Common myeloid progenitor, CD34-positive (primary cell): ENCODE data around the gene SIX1.

Source experiments
- CTCF ChIA-PET: fragments of 350-600 bp; sonication (Branson Sonifier 250); formaldehyde crosslinking; loops from one replicate; lab custom pipeline; 2021; ENCODE audit warnings: antibody characterized with exemption; lab: Charles Lee
- POLR2A ChIA-PET: fragments of 350-600 bp; sonication (Branson Sonifier 250); formaldehyde crosslinking; loops from one replicate; lab custom pipeline; 2021; ENCODE audit warnings: antibody characterized with exemption; lab: Charles Lee
- DNase-seq, 3 donors: peaks; one replicate each; pipeline versions ENCODE4 v3.0.0 to v3.0.0-alpha.2; 2013
- H3K27ac ChIP-seq, 2 experiments: 1 replicate in 1 of 2; 2 replicates in 1 of 2; pipeline ENCODE4 v1.7.0; 2013; ENCODE audit warnings: inconsistent platforms in 2 of 2, low read length in 2 of 2, mild to moderate bottlenecking in 2 of 2, low read depth in 1 of 2, moderate library complexity in 1 of 2; ENCODE audit not compliant: severe bottlenecking in 2 of 2, insufficient read depth in 1 of 2, poor library complexity in 1 of 2
- H3K27me3 ChIP-seq, 5 experiments: replicated peaks in 2 of 5; 1 replicate in 3 of 5; 2 replicates in 2 of 5; pipeline versions ENCODE4 v1.6.1 to v1.7.0; 2013; ENCODE audit warnings: low read length in 4 of 5, mild to moderate bottlenecking in 2 of 5, moderate library complexity in 2 of 5, inconsistent platforms in 1 of 5; ENCODE audit not compliant: insufficient read depth in 5 of 5, control insufficient read depth in 4 of 5
- H3K36me3 ChIP-seq, 4 experiments: 1 replicate in 2 of 4; 2 replicates in 2 of 4; pipeline versions ENCODE4 v1.6.1 to v1.7.0; 2013; ENCODE audit warnings: low read length in 3 of 4, control low read depth in 1 of 4, mild to moderate bottlenecking in 1 of 4; ENCODE audit not compliant: control insufficient read depth in 4 of 4, insufficient read depth in 4 of 4
- H3K4me1 ChIP-seq, 4 experiments: 1 replicate in 3 of 4; 2 replicates in 1 of 4; pipeline versions ENCODE4 v1.6.1 to v1.7.1; 2013; ENCODE audit warnings: low read length in 3 of 4, mild to moderate bottlenecking in 3 of 4, control low read depth in 1 of 4, inconsistent platforms in 1 of 4, moderate library complexity in 1 of 4; ENCODE audit not compliant: control insufficient read depth in 4 of 4, insufficient read depth in 4 of 4; ENCODE audit errors: control extremely low read depth in 1 of 4
- H3K4me3 ChIP-seq, 7 experiments: 1 replicate in 4 of 7; 2 replicates in 3 of 7; pipeline versions ENCODE4 v1.5.1 to v1.7.0; 2013; ENCODE audit warnings: mild to moderate bottlenecking in 7 of 7, low read length in 6 of 7, moderate library complexity in 6 of 7, inconsistent platforms in 2 of 7, low read depth in 2 of 7, control low read depth in 1 of 7; ENCODE audit not compliant: insufficient read depth in 4 of 7, control insufficient read depth in 1 of 7; ENCODE audit errors: extremely low read depth in 1 of 7
- H3K9me3 ChIP-seq, 5 experiments: 1 replicate in 4 of 5; 2 replicates in 1 of 5; pipeline versions ENCODE4 v1.6.1 to v1.7.1; 2013; ENCODE audit warnings: low read length in 4 of 5, mild to moderate bottlenecking in 2 of 5, inconsistent platforms in 1 of 5, low read depth in 1 of 5, moderate library complexity in 1 of 5; ENCODE audit not compliant: control insufficient read depth in 4 of 5, insufficient read depth in 2 of 5; ENCODE audit errors: control extremely low read depth in 1 of 5
- WGBS: methylation state at CpG from one replicate; pipeline ENCODE4 v1.1.5; 2013; ENCODE audit not compliant: insufficient coverage; 5-methylcytosine and 5-hydroxymethylcytosine counted together

SIX1 gene

GRCh38 chr14:60632777-60633176 lies 16.5 kb downstream of the SIX1 start:
- Histone ChIP-seq H3K9me3 (peaks cover 0 to 4% (median 0%) of the 10 kb centered on the region in 5 experiments), H3K4me1 (peaks cover 3 to 14% (median 7%) of the 10 kb centered on the region in 4 experiments), H3K27ac (no peak overlapping the region), H3K4me3 (no peak overlapping the region), H3K27me3 (peaks cover 17 to 73% (median 38%) of the 10 kb centered on the region in 5 experiments), H3K36me3 (no peaks in the 10 kb centered on the region)
- peak in 1 of 3 donors; percentile 26 for DNase-seq
- CTCF ChIA-PET: no interaction called here
- POLR2A ChIA-PET: no interaction called here
- 33% methylated on average over 1 of the region's 2 CpGs for WGBS

GRCh38 chr14:60632257-60632656 lies 17.0 kb downstream of the SIX1 start:
- CTCF ChIA-PET: no interaction called here
- peaks cover under 1 to 9% (median 3%) of the 10 kb centered on the region in 4 experiments for H3K4me1 ChIP-seq
- H3K9me3 ChIP-seq: peaks cover 0 to 4% (median 0%) of the 10 kb centered on the region in 5 experiments

DNA sequence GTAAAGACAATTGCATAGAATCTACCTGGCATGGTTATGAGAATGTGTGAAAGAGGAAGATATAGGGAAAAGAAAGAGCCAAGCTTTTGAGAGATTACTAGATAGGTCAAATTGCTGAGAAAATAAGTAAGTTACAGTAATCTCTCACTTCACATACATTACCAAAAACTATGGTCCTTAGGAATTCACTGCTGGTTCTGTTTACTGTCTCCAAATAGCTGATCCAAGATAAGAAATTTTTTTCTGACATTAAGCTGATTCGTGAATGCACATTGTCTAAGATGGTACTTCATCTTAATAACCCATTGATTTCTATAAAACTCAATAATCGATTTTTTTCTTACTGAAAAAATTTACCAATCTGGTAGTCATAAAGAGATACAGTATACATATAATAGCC lies 17.4 kb downstream of the SIX1 start:
- H3K4me1 ChIP-seq: peaks cover 0 to 6% (median 3%) of the 10 kb centered on the region in 4 experiments
- ChIA-PET CTCF (interaction anchor here (0.6 kb wide), 1 partner anchor 1326 kb away, joined by 3 read pairs; no protein-coding TSS in a partner anchor), POLR2A (no interaction called here)
- H3K27me3 ChIP-seq: peaks cover 13 to 67% (median 38%) of the 10 kb centered on the region in 5 experiments
- no peak for DNase-seq
- no peak overlapping the region for H3K4me3 ChIP-seq
- no peaks in the 10 kb centered on the region for H3K36me3 ChIP-seq
- H3K27ac ChIP-seq: no peak overlapping the region
- no CpG with 5 or more reads among the region's 2 CpGs for WGBS
- H3K9me3 ChIP-seq: peaks cover 0 to 3% (median 0%) of the 10 kb centered on the region in 5 experiments

More at GRCh38 chr14:60632257-60632656, 17.0 kb downstream of the SIX1 start:
- Histone ChIP-seq H3K36me3 (no peaks in the 10 kb centered on the region), H3K27ac (no peak overlapping the region), H3K27me3 (peaks cover 15 to 68% (median 38%) of the 10 kb centered on the region in 5 experiments), H3K4me3 (no peak overlapping the region)
- POLR2A ChIA-PET: no interaction called here
- DNase-seq: peak in 1 of 3 donors; percentile 35
- no CpG with 5 or more reads among the region's 3 CpGs for whole genome bisulfite sequencing

DNA sequence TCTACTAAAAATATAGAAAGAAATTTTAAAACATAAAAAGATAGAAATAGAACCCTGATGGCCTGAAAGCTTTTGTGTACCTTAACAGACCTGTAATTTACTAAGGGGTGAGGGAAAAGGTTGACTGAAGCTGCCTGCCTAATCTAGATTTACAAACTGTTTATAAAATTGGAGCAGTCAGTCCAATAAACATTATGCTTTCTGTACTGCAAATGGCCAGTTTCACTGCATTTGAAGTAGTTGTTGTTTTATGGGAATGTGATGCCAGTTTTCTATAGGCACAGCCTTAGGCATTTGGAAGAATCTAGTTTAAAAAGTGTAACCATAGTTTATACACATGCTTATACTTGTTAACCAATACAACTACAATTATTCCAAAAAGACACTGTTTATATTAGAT lies 19.1 kb downstream of the SIX1 start:
- Histone ChIP-seq H3K36me3 (no peaks in the 10 kb centered on the region), H3K27me3 (peaks cover 7 to 53% (median 28%) of the 10 kb centered on the region in 5 experiments), H3K9me3 (no peaks in the 10 kb centered on the region), H3K27ac (no peak overlapping the region), H3K4me1 (peaks cover 0 to 6% (median 3%) of the 10 kb centered on the region in 4 experiments), H3K4me3 (no peak overlapping the region)
- ChIA-PET POLR2A (no interaction called here), CTCF (interaction anchor here (1.1 to 1.5 kb wide), 3 partner anchors 351 to 638 kb away, joined by 3 to 5 read pairs (median 4); partner anchors contain the start of genes SLC38A6 and TRMT5)
- no peak for DNase-seq

DNA sequence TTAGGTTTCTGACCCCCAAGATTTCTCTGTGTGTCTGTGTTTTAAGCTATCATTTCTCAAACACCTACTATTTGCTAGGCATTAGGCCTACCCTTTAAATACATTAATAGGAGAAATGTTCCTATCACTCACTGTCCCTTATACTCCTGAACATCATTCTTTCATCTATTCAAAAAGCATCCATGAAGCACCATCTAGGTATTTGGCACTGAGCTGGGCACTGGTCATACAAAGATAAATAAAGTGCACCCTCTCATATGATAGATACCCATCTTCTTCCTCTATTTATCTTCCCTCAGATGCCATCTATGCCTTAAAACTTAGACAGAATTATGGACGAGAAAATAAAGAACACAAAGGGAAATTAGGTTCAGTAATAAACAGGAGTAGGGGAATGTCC lies 20.4 kb downstream of the SIX1 start:
- peaks cover 0 to 6% (median 3%) of the 10 kb centered on the region in 4 experiments for H3K4me1 ChIP-seq
- no peak overlapping the region for H3K4me3 ChIP-seq
- H3K27ac ChIP-seq: no peak overlapping the region
- ChIA-PET POLR2A (no interaction called here), CTCF (interaction anchor here (1.5 kb wide), 1 partner anchor 623 kb away, joined by 5 read pairs; no protein-coding TSS in a partner anchor)
- peaks cover 7 to 50% (median 28%) of the 10 kb centered on the region in 5 experiments for H3K27me3 ChIP-seq
- H3K36me3 ChIP-seq: no peaks in the 10 kb centered on the region
- no peak for DNase-seq
- 100% methylated on average over 1 of the region's 1 CpG for WGBS
- H3K9me3 ChIP-seq: no peaks in the 10 kb centered on the region

- ChIA-PET POLR2A (no interaction called here), CTCF (interaction anchor here (0.7 to 3.4 kb wide), 5 partner anchors 17 to 630 kb away, joined by 3 to 33 read pairs (median 3); no protein-coding TSS in a partner anchor)
- Histone ChIP-seq H3K4me1 (no peaks in the 10 kb centered on the region), H3K27me3 (peaks cover 2 to 22% (median 4%) of the 10 kb centered on the region in 5 experiments), H3K9me3 (no peaks in the 10 kb centered on the region), H3K4me3 (no peak overlapping the region), H3K36me3 (no peaks in the 10 kb centered on the region), H3K27ac (no peak overlapping the region)
- WGBS: 50% methylated on average over 2 of the region's 2 CpGs
- DNase-seq: no peak
Measured at GRCh38 chr14:60622917-60623257, 26.4 kb downstream of the SIX1 start.

DNA sequence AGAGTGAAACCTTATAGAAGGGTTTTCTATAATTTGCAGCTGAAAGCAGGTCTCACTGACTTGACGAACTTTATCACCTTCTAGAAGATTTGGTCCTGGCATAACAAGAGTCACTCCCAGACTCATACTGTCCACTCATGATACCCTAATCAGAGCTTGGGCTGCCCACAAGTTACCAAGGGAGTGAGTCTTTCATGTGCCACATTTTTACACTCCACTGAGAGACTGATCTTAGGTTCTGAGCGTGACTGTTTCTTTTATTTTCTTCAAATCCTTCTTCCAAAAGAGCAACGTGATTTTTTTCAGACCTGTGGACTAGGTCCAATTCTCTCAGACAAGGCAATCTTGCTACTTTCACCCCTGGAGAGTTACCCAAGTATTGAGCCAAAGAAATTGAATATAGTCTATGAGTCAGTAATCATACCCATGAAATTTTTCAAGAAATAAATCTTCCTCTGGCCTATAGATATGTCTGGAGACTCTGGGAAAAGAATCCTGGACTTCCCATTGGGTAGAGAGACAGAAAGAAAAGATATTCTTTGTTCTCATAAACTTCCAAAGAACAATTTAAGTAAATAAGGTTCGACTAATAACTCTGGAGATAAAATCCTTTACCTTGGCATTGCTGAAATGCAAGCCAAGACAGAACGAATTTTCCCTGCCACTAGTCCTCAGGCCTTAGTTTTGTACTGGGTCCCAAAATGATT lies 26.9 kb downstream of the SIX1 start:
- H3K4me3 ChIP-seq: no peak overlapping the region
- H3K27me3 ChIP-seq: peaks cover 2 to 22% (median 4%) of the 10 kb centered on the region in 5 experiments
- CTCF ChIA-PET: interaction anchor here (0.9 kb wide), 1 partner anchor 399 kb away, joined by 3 read pairs; no protein-coding TSS in a partner anchor
- H3K9me3 ChIP-seq: no peaks in the 10 kb centered on the region
- H3K4me1 ChIP-seq: no peaks in the 10 kb centered on the region
- no peak for DNase-seq
- 91% methylated on average over 4 of the region's 5 CpGs for WGBS
- H3K27ac ChIP-seq: no peak overlapping the region
- H3K36me3 ChIP-seq: no peaks in the 10 kb centered on the region
- POLR2A ChIA-PET: no interaction called here
